ENCODE data around the gene HEXD. TPM values are rescaled to one million over a fixed set of nuclear protein-coding genes. Genes with fewer than 3 reads are reported as not detected.
"Not testable (repeated sequence)": the region's sequence is repeated elsewhere in the genome, so short reads cannot be mapped to it uniquely, and the experiment has no call there.

Gene HEXD
- total and polyA plus RNA-seq, 2 donors (not counting 1 experiment from before 2014, with no cell fraction given): 6.4 to 16.7 TPM

DNA sequence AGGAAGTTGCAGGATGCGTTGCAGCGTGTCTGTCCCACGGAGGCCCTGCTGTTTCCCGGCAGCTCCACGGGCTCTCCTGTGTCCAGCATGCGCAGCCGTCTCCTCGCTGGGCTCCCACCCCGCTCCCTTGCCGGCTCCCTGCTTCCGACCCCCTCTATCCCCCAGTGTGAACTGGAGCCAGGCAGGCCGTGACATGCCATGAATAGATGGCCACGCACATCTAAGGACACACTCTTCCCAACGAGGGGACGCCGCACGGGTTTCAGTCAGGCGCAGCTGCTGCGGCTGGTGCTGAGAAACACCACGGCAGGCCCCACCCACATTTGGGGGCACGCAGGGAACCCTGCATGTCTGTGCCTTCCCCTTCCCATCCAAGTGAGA lies 9.2 kb upstream of the HEXD start:
- no peak overlapping the region for H3K27ac ChIP-seq (ENCODE audit: insufficient read depth, low read length)
- H3K27me3 ChIP-seq (ENCODE audit: control insufficient read depth, insufficient read depth, low read length): no peaks in the 10 kb centered on the region
- TF ChIP-seq, protein P1, sequence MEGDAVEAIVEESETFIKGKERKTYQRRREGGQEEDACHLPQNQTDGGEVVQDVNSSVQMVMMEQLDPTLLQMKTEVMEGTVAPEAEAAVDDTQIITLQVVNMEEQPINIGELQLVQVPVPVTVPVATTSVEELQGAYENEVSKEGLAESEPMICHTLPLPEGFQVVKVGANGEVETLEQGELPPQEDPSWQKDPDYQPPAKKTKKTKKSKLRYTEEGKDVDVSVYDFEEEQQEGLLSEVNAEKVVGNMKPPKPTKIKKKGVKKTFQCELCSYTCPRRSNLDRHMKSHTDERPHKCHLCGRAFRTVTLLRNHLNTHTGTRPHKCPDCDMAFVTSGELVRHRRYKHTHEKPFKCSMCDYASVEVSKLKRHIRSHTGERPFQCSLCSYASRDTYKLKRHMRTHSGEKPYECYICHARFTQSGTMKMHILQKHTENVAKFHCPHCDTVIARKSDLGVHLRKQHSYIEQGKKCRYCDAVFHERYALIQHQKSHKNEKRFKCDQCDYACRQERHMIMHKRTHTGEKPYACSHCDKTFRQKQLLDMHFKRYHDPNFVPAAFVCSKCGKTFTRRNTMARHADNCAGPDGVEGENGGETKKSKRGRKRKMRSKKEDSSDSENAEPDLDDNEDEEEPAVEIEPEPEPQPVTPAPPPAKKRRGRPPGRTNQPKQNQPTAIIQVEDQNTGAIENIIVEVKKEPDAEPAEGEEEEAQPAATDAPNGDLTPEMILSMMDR (conservative IDR thresholded peaks at IDR 0.05 in 1 of 2, IDR thresholded peaks at IDR 0.05 in 1 of 2; ENCODE audit: low read depth in 1 of 2, low read length in 2 of 2): no peak
- TF ChIP-seq EZH2 (IDR thresholded peaks at IDR 0.05; ENCODE audit: low read length, missing control alignments): no peak
- no peak overlapping the region for H3K4me3 ChIP-seq (replicated peaks in 1 of 4; ENCODE audit: control extremely low read depth in 1 of 4, insufficient read depth in 1 of 4, low read depth in 3 of 4, low read length in 4 of 4)
- H3K4me1 ChIP-seq (ENCODE audit: control insufficient read depth, extremely low read depth, insufficient read depth, low read length): no peaks in the 10 kb centered on the region
- H4K20me1 ChIP-seq (ENCODE audit: control insufficient read depth, extremely low read depth, insufficient read depth, low read length): no peaks in the 10 kb centered on the region
- no peak overlapping the region for H2AFZ ChIP-seq (ENCODE audit: low read length)
- H3K4me2 ChIP-seq (ENCODE audit: extremely low read depth, insufficient read depth, low read length): no peak overlapping the region
- DNase-seq (ENCODE audit: low read depth in 2 of 2): no peak
- H3K79me2 ChIP-seq (ENCODE audit: control insufficient read depth, insufficient read depth, low read length): no peaks in the 10 kb centered on the region
- H3K9ac ChIP-seq (ENCODE audit: insufficient read depth, low read length): no peak overlapping the region
- no peaks in the 10 kb centered on the region for H3K9me3 ChIP-seq (ENCODE audit: control insufficient read depth, insufficient read depth, low read depth, low read length)
- H3K36me3 ChIP-seq (ENCODE audit: control insufficient read depth, insufficient read depth, low read length): no peaks in the 10 kb centered on the region

DNA sequence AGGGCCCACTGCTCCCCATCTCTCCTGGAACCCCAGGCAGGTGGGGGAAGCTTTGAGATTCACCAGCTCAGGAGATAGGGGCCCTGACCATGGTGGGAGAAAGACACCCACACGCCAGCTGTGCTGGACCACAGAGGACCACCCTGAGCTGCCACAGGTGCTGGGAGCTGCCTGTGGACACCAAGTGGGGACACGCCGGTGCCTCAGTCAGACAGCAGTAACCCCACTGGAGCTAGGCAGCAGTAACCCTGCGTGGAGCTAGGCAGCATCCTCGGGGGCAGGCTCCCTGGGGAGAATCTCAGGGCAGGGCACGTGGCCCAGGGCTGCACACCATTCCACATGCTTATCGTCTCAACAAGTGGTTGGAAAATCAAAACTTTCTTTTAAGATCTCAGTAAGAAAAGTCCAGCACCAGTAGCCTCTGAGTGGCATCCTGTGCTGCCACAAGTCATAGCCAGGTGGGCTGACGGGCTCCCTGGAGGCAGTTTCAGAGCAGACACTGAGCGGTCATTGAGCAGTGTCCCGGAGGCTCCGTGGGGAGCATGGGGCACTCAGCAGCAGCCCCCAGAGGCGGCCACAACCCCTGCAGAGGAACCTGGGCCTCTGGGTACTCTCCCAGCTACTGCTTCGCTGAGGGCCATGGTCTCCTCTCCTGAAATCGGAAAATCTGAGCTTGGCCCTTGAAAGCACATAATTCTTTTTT lies 8.0 kb upstream of the HEXD start:
- TF ChIP-seq, protein P1 (conservative IDR thresholded peaks at IDR 0.05 in 1 of 2, IDR thresholded peaks at IDR 0.05 in 1 of 2; ENCODE audit: low read depth in 1 of 2, low read length in 2 of 2): no peak
- TF ChIP-seq EZH2 (IDR thresholded peaks at IDR 0.05; ENCODE audit: low read length, missing control alignments): no peak
- Histone ChIP-seq H3K27me3 (ENCODE audit: control insufficient read depth, insufficient read depth, low read length) (no peaks in the 10 kb centered on the region), H4K20me1 (ENCODE audit: control insufficient read depth, extremely low read depth, insufficient read depth, low read length) (no peaks in the 10 kb centered on the region), H3K4me3 (replicated peaks in 1 of 4; ENCODE audit: control extremely low read depth in 1 of 4, insufficient read depth in 1 of 4, low read depth in 3 of 4, low read length in 4 of 4) (no peak overlapping the region), H3K36me3 (ENCODE audit: control insufficient read depth, insufficient read depth, low read length) (no peaks in the 10 kb centered on the region), H3K27ac (ENCODE audit: insufficient read depth, low read length) (no peak overlapping the region), H3K9me3 (ENCODE audit: control insufficient read depth, insufficient read depth, low read depth, low read length) (no peaks in the 10 kb centered on the region), H3K9ac (ENCODE audit: insufficient read depth, low read length) (no peak overlapping the region), H3K4me2 (ENCODE audit: extremely low read depth, insufficient read depth, low read length) (no peak overlapping the region), H3K79me2 (ENCODE audit: control insufficient read depth, insufficient read depth, low read length) (no peaks in the 10 kb centered on the region), H2AFZ (ENCODE audit: low read length) (no peak overlapping the region), H3K4me1 (ENCODE audit: control insufficient read depth, extremely low read depth, insufficient read depth, low read length) (no peaks in the 10 kb centered on the region)
- no peak for DNase-seq (ENCODE audit: low read depth in 2 of 2)

DNA sequence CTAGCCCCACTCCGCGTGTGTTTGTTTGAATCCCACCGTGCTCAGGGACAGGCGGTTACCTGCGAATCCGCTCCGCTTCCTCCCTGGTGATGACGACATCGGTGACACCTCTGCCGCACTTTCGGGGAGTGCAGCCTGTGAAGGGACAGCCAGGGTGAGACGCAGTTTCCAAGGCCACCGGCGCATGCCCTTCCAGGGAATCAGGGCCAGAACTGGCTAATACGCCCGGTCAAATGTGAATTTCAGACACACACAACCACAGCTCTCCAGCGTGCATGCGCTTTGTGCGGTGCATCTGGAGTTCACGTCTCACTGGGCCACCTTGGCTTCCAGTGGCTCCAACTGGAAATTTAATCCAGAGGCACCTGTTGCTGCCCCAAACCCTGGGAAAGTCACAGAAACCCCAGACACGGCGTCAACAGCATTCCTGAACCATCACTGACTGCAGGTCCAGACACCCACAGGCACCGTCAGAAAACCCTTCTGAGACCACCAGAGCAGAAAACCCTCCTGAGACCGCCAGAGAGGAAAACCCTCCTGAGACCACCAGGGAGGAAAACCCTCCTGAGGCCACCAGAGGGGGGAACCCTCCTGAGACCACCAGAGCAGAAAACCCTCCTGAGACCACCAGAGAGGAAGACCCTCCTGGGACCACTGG lies 6.6 kb upstream of the HEXD start:
- Histone ChIP-seq H3K9me3 (ENCODE audit: control insufficient read depth, insufficient read depth, low read depth, low read length) (no peaks in the 10 kb centered on the region), H2AFZ (ENCODE audit: low read length) (no peak overlapping the region), H3K36me3 (ENCODE audit: control insufficient read depth, insufficient read depth, low read length) (no peaks in the 10 kb centered on the region), H3K9ac (ENCODE audit: insufficient read depth, low read length) (no peak overlapping the region), H3K27ac (ENCODE audit: insufficient read depth, low read length) (no peak overlapping the region), H3K4me1 (ENCODE audit: control insufficient read depth, extremely low read depth, insufficient read depth, low read length) (no peaks in the 10 kb centered on the region), H4K20me1 (ENCODE audit: control insufficient read depth, extremely low read depth, insufficient read depth, low read length) (no peaks in the 10 kb centered on the region), H3K4me2 (ENCODE audit: extremely low read depth, insufficient read depth, low read length) (no peak overlapping the region), H3K79me2 (ENCODE audit: control insufficient read depth, insufficient read depth, low read length) (no peaks in the 10 kb centered on the region), H3K4me3 (replicated peaks in 1 of 4; ENCODE audit: control extremely low read depth in 1 of 4, insufficient read depth in 1 of 4, low read depth in 3 of 4, low read length in 4 of 4) (no peak overlapping the region), H3K27me3 (ENCODE audit: control insufficient read depth, insufficient read depth, low read length) (no peaks in the 10 kb centered on the region)
- DNase-seq (ENCODE audit: low read depth in 2 of 2): no peak
- TF ChIP-seq, protein P1 (conservative IDR thresholded peaks at IDR 0.05 in 1 of 2, IDR thresholded peaks at IDR 0.05 in 1 of 2; ENCODE audit: low read depth in 1 of 2, low read length in 2 of 2): no peak
- no peak for TF ChIP-seq EZH2 (IDR thresholded peaks at IDR 0.05; ENCODE audit: low read length, missing control alignments)

DNA sequence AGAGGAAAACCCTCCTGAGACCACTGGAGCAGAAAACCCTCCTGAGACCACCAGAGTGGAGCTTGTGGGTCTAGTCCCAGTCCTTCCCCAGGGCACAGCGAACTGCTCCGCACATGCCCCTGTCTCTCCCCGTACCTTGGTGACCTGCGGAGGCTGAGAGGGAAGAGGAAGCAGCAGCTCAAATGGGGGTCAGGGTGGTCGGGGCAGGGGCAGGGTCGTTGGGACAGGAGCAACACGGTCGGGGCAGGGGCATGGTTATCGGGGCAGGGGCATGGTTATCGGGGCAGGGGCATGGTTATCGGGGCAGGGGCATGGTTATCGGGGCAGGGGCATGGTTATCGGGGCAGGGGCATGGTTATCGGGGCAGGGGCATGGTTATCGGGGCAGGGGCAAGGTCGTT lies 6.1 kb upstream of the HEXD start:
- not testable (repeated sequence) for H3K79me2 ChIP-seq (ENCODE audit: control insufficient read depth, insufficient read depth, low read length); H3K4me2 ChIP-seq (ENCODE audit: extremely low read depth, insufficient read depth, low read length); H3K4me1 ChIP-seq (ENCODE audit: control insufficient read depth, extremely low read depth, insufficient read depth, low read length); H3K36me3 ChIP-seq (ENCODE audit: control insufficient read depth, insufficient read depth, low read length); H3K4me3 ChIP-seq (replicated peaks in 1 of 4; ENCODE audit: control extremely low read depth in 1 of 4, insufficient read depth in 1 of 4, low read depth in 3 of 4, low read length in 4 of 4); H3K27me3 ChIP-seq (ENCODE audit: control insufficient read depth, insufficient read depth, low read length); H2AFZ ChIP-seq (ENCODE audit: low read length); H3K9me3 ChIP-seq (ENCODE audit: control insufficient read depth, insufficient read depth, low read depth, low read length); H3K27ac ChIP-seq (ENCODE audit: insufficient read depth, low read length); H3K9ac ChIP-seq (ENCODE audit: insufficient read depth, low read length); DNase-seq (ENCODE audit: low read depth in 2 of 2); H4K20me1 ChIP-seq (ENCODE audit: control insufficient read depth, extremely low read depth, insufficient read depth, low read length)

All from fibroblast of lung (primary cell).